Breast epithelium (tissue), 3 donors: ENCODE measurements around the gene ADGRL3.

Experiments
- CTCF ChIP-seq, 3 donors: fragments of 450-650 bp; IDR thresholded peaks; one replicate each; pipeline ENCODE4 v1.5.1; 2016 to 2017; ENCODE audit warnings: antibody characterized with exemption in 3 of 3, mild to moderate bottlenecking in 3 of 3, moderate library complexity in 3 of 3
- POLR2A ChIP-seq: fragments of 450-650 bp; IDR thresholded peaks from one replicate; pipeline ENCODE4 v1.6.1; 2016; ENCODE audit warnings: antibody characterized with exemption, mild to moderate bottlenecking, moderate library complexity
- POLR2AphosphoS5 ChIP-seq, 3 donors: sonication (generic); formaldehyde crosslinking; IDR thresholded peaks; one replicate each; pipeline ENCODE4 v1.6.1; 2017; ENCODE audit warnings: antibody characterized with exemption in 3 of 3

- TF ChIP-seq POLR2A (no peak), CTCF (IDR thresholded peaks at IDR 0.05) (no peak), POLR2AphosphoS5 (IDR thresholded peaks at IDR 0.05) (no peak)
Observed at GRCh38 chr4:61400439-61401038, 200.4 kb downstream of the ADGRL3 start.
